Progenitor cell of endocrine pancreas (in vitro differentiated cells): ENCODE results near the gene GSK3B. TPM values are rescaled to one million over a fixed set of nuclear protein-coding genes. Genes with fewer than 3 reads are reported as not detected.

Source experiments
- DNase-seq: peaks from one replicate; pipeline ENCODE4 v3.0.0; 2021; ENCODE audit warnings: low spot score; ENCODE audit not compliant: unreplicated experiment
- H3K27ac Mint-ChIP-seq: 2 replicates; pipeline ENCODE4 v1.8.0; 2021; ENCODE audit warnings: mild to moderate bottlenecking, moderate library complexity, mixed read lengths
- H3K27me3 Mint-ChIP-seq: 2 replicates; pipeline ENCODE4 v1.8.0; 2021; ENCODE audit warnings: mixed read lengths
- H3K36me3 Mint-ChIP-seq: 2 replicates; pipeline ENCODE4 v1.8.0; 2022; ENCODE audit warnings: mixed read lengths; ENCODE audit not compliant: insufficient read depth
- H3K4me1 Mint-ChIP-seq: 2 replicates; pipeline ENCODE4 v1.8.0; 2021; ENCODE audit warnings: low read depth, mixed read lengths
- H3K4me3 Mint-ChIP-seq: 2 replicates; pipeline ENCODE4 v1.8.0; 2021; ENCODE audit warnings: low read depth, mild to moderate bottlenecking, moderate library complexity, mixed read lengths
- H3K9me3 Mint-ChIP-seq: 2 replicates; pipeline ENCODE4 v1.8.0; 2021; ENCODE audit warnings: low read depth, mixed read lengths
- total RNA-seq: library from RNA; stranded (reverse); gene quantifications from 2 replicates; pipeline ENCODE4 v1.2.1, GENCODE V29; 2021
- TF ChIP-seq, protein P1 (sequence below): fragments of 200-600 bp; sonication (generic); IDR thresholded peaks from one replicate; pipeline ENCODE4 v1.5.0; 2021; ENCODE audit warnings: antibody characterized with exemption, mild to moderate bottlenecking; ENCODE audit not compliant: unreplicated experiment

Gene GSK3B
- total RNA-seq, 1 donor from 2014 or later: 80.0 TPM

DNA sequence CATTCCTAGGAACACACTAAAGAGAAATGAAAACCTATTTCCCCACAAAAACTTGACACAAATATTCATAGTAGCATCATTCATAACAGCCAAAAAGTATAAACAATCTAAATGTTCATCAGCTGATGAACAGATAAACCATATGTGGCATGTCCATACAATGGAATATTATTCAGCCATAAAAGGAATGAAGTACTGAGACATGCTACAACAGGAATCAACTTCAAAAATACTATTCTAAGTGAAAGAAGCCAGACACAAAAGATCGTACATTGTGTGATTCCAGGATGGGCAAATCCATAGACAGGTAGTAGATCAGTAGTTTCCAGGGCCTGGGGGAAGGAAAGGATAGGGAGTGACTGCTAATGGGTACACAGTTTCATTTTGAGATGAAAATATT is 118.0 kb downstream of the GSK3B start:
- TF ChIP-seq, protein P1, sequence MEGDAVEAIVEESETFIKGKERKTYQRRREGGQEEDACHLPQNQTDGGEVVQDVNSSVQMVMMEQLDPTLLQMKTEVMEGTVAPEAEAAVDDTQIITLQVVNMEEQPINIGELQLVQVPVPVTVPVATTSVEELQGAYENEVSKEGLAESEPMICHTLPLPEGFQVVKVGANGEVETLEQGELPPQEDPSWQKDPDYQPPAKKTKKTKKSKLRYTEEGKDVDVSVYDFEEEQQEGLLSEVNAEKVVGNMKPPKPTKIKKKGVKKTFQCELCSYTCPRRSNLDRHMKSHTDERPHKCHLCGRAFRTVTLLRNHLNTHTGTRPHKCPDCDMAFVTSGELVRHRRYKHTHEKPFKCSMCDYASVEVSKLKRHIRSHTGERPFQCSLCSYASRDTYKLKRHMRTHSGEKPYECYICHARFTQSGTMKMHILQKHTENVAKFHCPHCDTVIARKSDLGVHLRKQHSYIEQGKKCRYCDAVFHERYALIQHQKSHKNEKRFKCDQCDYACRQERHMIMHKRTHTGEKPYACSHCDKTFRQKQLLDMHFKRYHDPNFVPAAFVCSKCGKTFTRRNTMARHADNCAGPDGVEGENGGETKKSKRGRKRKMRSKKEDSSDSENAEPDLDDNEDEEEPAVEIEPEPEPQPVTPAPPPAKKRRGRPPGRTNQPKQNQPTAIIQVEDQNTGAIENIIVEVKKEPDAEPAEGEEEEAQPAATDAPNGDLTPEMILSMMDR: no peak
- Mint-ChIP-seq H3K9me3 (peaks cover 11% of the 10 kb centered on the region), H3K4me1 (peaks cover 4% of the 10 kb centered on the region), H3K27ac (no peak overlapping the region), H3K4me3 (no peak overlapping the region), H3K27me3 (no peaks in the 10 kb centered on the region), H3K36me3 (peaks cover 38% of the 10 kb centered on the region)
- DNase-seq: no peak

DNA sequence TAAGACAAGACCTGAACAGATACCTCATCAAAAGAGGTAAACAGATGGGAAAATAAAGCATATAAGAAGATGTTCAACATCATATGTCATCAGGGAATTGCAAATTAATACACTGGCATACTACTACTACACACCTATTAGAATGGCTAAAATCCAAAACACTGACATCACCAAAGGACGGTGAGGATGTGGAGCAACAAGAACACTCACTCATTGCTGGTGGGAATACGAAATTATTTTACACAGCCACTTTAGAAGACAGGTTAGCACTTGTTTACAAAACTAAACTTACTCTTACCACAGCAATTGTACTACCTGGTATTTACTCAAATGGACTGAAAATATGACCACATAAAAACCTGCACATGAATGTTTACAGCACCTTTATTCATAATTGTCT is 119.6 kb downstream of the GSK3B start:
- no peak overlapping the region for H3K27ac Mint-ChIP-seq

DNA sequence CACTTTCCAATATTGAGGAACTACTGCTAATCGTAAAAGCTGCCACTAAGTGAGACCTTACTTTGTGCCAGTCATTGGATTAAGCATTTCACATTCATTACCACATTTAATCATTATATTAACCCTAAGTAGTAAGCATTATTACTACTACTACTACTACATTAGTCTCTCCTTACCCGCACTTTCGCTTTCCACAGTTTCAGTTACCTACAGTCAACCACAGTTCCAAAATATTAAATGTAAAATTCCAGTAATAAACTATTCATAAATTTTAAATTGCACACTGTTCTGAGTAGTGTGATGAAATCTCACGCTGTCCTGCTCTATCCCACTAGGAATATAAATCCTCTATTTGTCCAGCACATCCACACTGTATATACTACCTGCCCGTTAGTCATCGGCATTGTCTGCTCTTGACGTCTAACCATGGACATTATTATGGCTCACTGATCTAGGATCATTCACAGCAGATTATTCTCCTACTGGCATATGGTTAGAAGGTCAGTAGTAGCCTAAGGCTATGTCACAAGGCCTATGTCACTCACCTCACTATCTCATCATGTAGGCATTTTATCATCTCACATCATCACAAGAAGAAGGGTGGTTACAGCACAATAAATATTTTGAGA is 121.1 kb downstream of the GSK3B start:
- Mint-ChIP-seq H3K4me3 (no peak overlapping the region), H3K27ac (no peak overlapping the region), H3K9me3 (peaks cover 11% of the 10 kb centered on the region), H3K4me1 (peaks cover 8% of the 10 kb centered on the region), H3K36me3 (peaks cover 22% of the 10 kb centered on the region), H3K27me3 (no peaks in the 10 kb centered on the region)
- TF ChIP-seq, protein P1: no peak
- no peak for DNase-seq

More for the DNA sequence above, 119.6 kb downstream of the GSK3B start:
- TF ChIP-seq, protein P1: no peak
- Mint-ChIP-seq H3K4me3 (no peak overlapping the region), H3K4me1 (peaks cover 8% of the 10 kb centered on the region), H3K27me3 (no peaks in the 10 kb centered on the region), H3K9me3 (peaks cover 11% of the 10 kb centered on the region), H3K36me3 (peaks cover 33% of the 10 kb centered on the region)
- no peak for DNase-seq

DNA sequence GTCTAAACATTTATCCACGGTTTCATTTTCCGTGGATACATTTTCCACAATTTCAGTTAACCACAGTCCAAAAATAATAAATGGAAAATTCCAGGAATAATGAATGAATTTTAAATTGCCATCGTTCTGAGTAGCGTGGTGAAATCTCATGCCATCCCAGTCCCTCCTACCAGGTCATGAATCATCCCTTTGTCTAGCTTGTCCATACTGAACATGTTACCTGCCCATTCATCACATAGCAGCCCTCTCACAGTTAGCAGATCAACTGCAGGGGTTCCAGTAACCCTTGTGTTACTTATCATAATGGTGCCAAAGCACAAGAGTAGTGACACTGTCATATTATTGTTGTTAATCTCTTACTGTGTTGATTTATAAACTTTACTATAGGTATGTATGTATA is 124.5 kb downstream of the GSK3B start:
- H3K9me3 Mint-ChIP-seq: peaks cover 8% of the 10 kb centered on the region
- peaks cover 11% of the 10 kb centered on the region for H3K36me3 Mint-ChIP-seq
- H3K4me3 Mint-ChIP-seq: no peak overlapping the region
- DNase-seq: no peak
- peak overlapping the region; percentile 86 for H3K27ac Mint-ChIP-seq
- TF ChIP-seq, protein P1: no peak
- H3K27me3 Mint-ChIP-seq: no peaks in the 10 kb centered on the region
- peaks cover 4% of the 10 kb centered on the region for H3K4me1 Mint-ChIP-seq

DNA sequence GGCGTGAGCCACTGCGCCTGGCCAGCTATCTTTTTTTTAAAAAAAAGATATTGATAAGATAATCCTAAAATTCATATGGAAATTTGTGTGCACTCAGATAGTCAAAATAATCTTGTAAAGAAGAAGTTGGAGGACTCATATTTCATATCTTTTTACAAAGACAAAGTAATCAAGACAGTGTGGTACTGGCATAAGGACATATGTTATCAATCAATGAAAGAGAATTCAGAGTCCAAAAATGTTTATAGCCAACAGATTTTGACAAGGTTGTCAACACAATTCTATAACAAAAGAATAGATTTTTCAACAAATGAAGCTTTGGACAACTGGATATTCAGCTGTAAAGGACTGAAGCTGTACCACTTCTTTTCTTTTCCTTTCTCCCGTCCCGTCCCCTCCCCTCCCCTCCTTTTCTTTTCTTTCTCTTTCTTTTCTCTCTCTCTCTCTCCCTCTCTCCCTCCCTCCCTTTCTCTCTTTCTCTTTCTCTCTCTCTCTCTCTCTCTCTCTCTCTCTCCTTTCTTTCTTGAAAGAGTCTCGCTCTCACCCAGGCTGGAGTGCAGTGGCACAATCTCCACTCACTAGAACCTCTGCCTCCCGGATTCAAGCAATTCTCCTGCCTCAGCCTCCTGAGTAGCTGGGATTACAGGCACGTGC is 126.8 kb downstream of the GSK3B start:
- Mint-ChIP-seq H3K27ac (no peak overlapping the region), H3K36me3 (peaks cover 15% of the 10 kb centered on the region), H3K4me1 (peaks cover 4% of the 10 kb centered on the region), H3K4me3 (no peak overlapping the region), H3K9me3 (peaks cover 10% of the 10 kb centered on the region), H3K27me3 (no peaks in the 10 kb centered on the region)
- DNase-seq: no peak
- TF ChIP-seq, protein P1: no peak
